ENCODE measurements around the gene FCHSD2.

FCHSD2 gene

DNA sequence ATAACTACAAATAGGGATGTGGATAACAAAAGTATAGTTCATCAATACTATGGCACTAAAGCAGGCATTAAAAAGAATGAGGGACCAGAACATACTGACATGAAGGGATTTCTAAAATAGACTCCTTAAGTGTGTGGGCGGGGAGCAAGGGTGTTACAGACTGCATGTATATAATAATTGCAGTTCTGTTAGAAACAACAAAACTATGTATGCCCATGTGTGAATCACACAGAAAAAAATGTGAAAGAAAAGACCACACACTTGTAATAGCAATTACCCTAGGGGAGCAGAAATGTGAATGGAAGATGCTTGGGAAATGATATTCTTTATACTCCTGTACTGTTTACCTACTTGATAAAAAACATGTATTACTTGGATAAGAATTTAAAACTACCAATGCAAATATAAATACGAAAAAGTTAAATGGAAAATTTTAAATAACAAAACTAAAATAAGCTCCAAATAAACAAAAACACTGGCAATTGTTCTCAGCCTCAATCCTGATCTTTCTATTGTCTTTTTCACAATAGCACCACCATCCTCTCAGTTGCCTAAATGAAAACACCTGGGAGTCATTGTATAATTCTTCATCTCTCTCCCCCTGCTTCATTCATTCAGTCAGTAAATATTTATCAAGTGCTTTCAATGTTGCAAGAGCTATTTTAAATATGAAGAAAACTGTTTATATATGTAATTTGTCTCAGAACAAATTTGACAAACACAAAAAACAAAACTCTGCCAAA is 129.8 kb downstream of the FCHSD2 start:
- peak; percentile 8 for DNase-seq (ENCODE audit: low read depth)
- TF ChIP-seq, protein P1, sequence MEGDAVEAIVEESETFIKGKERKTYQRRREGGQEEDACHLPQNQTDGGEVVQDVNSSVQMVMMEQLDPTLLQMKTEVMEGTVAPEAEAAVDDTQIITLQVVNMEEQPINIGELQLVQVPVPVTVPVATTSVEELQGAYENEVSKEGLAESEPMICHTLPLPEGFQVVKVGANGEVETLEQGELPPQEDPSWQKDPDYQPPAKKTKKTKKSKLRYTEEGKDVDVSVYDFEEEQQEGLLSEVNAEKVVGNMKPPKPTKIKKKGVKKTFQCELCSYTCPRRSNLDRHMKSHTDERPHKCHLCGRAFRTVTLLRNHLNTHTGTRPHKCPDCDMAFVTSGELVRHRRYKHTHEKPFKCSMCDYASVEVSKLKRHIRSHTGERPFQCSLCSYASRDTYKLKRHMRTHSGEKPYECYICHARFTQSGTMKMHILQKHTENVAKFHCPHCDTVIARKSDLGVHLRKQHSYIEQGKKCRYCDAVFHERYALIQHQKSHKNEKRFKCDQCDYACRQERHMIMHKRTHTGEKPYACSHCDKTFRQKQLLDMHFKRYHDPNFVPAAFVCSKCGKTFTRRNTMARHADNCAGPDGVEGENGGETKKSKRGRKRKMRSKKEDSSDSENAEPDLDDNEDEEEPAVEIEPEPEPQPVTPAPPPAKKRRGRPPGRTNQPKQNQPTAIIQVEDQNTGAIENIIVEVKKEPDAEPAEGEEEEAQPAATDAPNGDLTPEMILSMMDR (IDR thresholded peaks at IDR 0.05; ENCODE audit: low read length, missing control alignments) = no peak
- no peak overlapping the region for H3K4me3 ChIP-seq (replicated peaks; ENCODE audit: low read depth, low read length)

DNA sequence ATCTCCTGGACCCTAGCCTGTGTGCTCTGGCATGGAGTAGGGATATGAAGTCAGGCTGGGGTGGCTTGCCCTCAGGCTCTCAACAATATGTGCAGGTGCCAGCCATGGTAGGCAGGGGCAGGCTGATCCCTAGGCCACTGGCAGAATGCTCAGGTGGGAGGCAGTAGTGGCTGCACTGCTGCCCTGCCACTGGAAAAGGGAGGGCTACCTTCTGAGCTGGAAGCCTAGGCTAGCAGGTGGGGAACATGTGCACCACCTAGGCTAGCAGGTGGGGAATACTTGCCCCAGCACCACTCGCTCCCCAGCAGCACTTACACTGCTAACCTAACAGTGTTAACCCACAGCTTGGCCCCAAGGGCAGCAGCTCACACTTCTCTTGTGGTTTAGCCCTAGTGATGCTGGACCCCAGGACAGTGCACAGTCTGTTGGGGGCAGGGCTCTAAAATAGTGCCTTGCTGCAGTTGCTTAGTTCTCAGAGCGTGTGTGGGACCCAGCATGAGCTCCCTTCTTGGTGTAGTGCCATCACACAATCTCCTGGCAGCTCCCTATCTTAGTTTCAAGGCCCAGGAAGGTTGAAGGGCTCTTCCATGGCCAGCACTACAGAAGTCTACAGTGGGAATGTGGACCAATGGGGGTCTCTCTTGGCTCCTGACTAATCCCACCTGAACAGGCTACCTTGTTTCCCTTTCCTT is 130.8 kb downstream of the FCHSD2 start:
- H3K4me3 ChIP-seq (replicated peaks; ENCODE audit: low read depth, low read length) = no peak overlapping the region
- TF ChIP-seq, protein P1 (IDR thresholded peaks at IDR 0.05; ENCODE audit: low read length, missing control alignments) = no peak
- no peak for DNase-seq (ENCODE audit: low read depth)

DNA sequence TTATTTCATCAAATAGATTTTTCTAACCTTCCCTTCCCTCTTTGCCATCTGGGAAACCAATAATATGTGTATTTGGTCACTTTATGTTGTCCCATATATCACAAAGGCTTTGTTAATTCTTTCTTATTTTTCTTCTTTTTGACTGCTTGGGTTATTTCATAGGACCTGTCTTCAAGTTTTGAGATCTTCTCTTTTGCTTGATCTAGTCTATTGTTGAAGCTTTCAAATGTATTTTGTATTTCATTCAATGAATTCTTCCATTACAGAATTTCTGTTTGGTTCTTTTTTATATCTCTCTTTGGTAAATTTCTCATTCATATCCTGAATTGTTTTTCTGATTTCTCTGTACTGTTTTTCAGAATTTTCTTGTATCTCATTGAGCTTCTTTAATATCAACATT is 132.1 kb downstream of the FCHSD2 start:
- H3K4me3 ChIP-seq (replicated peaks; ENCODE audit: low read depth, low read length) = no peak overlapping the region
- DNase-seq (ENCODE audit: low read depth) = no peak
- TF ChIP-seq, protein P1 (IDR thresholded peaks at IDR 0.05; ENCODE audit: low read length, missing control alignments) = no peak

DNA sequence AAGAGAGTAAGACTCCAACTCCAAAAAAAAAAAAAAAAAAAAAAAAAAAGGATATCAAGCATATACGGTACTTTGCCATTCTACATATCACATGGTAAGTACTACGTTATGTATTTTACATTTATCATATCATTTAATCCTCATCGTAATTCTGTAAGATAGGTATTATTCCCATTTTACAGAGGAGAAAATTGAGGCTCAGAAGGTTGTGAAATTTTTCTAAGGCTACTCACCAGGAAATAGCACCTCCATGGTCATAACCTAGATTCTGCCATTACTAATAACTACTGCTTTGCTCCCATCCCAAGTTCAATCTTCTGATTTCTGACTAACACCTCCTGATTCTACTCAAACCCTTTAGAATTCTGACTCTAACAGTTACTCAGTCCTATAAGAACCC is 138.0 kb downstream of the FCHSD2 start:
- no peak for DNase-seq (ENCODE audit: low read depth)
- TF ChIP-seq, protein P1 (IDR thresholded peaks at IDR 0.05; ENCODE audit: low read length, missing control alignments) = no peak

DNA sequence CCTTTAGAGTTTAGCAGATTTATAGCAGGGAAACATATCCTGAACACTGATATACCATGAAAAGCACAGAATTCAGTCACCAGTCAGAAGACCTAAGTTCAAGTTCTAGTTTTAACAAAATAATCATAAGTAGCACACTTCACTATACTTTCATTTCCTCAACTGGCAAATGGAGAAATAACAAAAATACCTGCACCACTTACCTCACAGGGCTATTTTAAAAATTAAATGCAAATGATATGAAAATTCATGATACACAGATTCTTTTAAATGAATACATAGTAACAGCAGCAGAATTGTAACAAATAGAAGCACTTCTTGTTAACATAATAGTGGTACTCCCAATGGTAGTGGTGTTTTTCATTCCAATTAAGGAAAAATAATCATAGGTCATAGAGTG is 139.0 kb downstream of the FCHSD2 start:
- H3K4me3 ChIP-seq (replicated peaks; ENCODE audit: low read depth, low read length) = no peak overlapping the region
- TF ChIP-seq, protein P1 (IDR thresholded peaks at IDR 0.05; ENCODE audit: low read length, missing control alignments) = no peak
- DNase-seq (ENCODE audit: low read depth) = no peak

More for the DNA sequence above, 138.0 kb downstream of the FCHSD2 start:
- H3K4me3 ChIP-seq (replicated peaks; ENCODE audit: low read depth, low read length) = no peak overlapping the region

DNA sequence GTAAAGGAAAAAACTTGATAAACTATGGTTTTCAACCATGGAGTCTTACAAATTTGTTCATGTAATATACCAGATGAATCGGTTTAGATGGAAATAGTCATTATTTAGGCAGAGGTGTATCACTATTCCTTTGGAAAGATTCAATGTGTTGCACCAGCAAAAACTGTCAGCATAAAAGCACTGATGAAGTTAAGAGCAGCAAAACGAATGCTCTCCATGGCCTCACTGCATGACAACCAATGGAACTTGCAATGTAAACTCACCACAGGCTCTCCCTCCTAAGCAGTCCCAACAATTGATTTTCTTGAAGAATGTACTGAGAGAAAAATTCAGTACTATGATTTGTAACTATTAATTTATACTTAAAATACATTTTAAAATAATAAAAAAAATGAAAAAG is 139.9 kb downstream of the FCHSD2 start:
- TF ChIP-seq, protein P1 (IDR thresholded peaks at IDR 0.05; ENCODE audit: low read length, missing control alignments) = no peak

More for the DNA sequence above, 139.9 kb downstream of the FCHSD2 start:
- H3K4me3 ChIP-seq (replicated peaks; ENCODE audit: low read depth, low read length) = no peak overlapping the region
- no peak for DNase-seq (ENCODE audit: low read depth)

All from fibroblast of pulmonary artery (primary cell).